NCI-H1048 (cell line): ENCODE data around the gene NEMP2.
"Not testable (repeated sequence)": the region's sequence is repeated elsewhere in the genome, so short reads cannot be mapped to it uniquely, and the experiment has no call there.

Experiments
- DNase-seq: peaks from one replicate; lab custom pipeline; 2025; lab: John Stamatoyannopoulos, UW

NEMP2 gene

GRCh38 chr2:190526105-190526750 lies 8.3 kb downstream of the NEMP2 start:
- no peak for DNase-seq

- DNase-seq = no peak
Measured at GRCh38 chr2:190524928-190525327, 9.6 kb downstream of the NEMP2 start.

GRCh38 chr2:190519975-190520767 lies 14.4 kb downstream of the NEMP2 start:
- no peak for DNase-seq

DNA sequence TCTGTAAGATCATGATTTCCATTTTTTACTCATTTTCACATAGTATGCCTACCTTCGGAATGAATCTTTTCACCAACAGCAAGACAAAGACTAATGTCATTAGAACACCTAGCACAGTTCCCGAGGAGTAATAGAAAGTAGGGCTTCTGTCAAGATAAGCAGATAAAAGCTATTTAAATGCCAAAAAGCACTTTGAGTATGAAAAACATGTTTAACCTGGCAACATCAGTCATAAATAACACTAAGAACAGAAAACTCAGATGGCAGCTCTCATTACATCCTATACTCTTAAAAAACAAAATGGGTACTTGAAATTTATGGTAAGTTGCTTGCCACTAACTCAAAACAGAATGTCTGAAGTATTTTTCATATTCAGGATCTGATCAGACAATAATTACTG lies 17.1 kb downstream of the NEMP2 start:
- no peak for DNase-seq

GRCh38 chr2:190515687-190516086 lies 18.8 kb downstream of the NEMP2 start:
- DNase-seq = no peak

DNA sequence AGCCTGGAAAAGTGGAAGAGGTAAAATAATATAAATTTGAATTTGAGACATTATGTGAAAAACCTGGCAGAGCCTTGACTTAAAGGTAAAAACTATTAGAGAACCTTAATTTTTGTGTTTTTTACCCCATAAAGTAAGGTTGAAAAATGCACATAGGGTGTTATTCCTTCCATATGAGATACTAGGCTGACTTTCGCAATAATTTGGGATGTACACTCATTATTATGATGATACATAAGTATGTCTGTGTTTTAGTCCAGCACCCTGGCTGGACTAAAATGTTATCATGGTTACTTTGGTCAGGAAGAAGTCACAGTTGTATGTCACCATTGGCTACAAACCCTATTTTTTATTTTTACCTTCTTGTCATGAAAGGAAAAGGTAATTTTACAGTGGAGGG lies 19.8 kb downstream of the NEMP2 start:
- no peak for DNase-seq

DNA sequence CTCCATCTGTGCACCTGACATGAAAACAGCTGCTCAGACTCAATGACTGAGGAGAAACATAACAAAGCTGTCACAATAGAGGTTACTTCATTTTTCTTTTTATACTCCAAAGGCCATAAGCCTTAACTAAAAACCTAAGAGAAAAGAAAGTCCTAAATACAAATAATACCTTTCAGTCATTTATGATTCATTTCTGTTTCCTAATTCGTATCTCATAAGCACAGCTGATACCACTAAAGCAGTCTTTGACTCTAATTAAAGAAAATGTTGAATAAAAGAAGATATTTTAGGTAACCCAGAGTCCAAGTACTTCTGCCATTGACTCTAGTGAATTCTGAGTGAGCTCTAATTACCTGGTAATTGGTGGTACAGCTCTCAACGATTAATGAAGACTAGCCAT lies 20.6 kb downstream of the NEMP2 start:
- DNase-seq = no peak

DNA sequence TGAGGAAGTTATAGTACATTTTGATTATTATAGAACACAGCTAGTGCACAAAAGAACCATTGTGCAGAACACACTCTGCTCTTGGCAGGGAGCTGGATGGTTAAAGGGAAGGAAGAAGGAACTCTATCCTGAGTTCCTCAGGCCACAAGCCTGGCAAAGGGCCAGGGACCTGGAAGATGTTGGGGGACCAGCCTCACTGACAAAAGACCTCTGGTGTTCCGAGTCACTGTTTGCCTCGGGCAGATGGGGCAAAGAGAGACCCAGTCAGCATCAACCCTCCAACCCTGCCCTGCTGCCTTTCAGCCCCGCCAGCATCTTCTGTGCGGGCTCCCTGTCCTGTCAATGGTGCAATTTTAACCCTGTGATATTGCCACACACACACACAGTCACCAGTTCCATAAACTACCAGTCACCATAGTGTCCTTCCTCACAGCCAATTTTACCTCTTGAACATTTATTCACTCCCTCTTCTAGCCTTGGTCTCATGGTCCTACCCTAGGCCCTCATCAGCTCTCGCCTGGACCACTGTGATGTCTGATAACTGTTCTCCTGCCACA lies 21.9 kb downstream of the NEMP2 start:
- no peak for DNase-seq

- no peak for DNase-seq
Measured at GRCh38 chr2:190511104-190511503, 23.4 kb downstream of the NEMP2 start.

- DNase-seq = not testable (repeated sequence)
Measured at GRCh38 chr2:190509895-190510294, 24.6 kb downstream of the NEMP2 start.

- DNase-seq = no peak
Measured at GRCh38 chr2:190507135-190507534, 27.4 kb downstream of the NEMP2 start.

DNA sequence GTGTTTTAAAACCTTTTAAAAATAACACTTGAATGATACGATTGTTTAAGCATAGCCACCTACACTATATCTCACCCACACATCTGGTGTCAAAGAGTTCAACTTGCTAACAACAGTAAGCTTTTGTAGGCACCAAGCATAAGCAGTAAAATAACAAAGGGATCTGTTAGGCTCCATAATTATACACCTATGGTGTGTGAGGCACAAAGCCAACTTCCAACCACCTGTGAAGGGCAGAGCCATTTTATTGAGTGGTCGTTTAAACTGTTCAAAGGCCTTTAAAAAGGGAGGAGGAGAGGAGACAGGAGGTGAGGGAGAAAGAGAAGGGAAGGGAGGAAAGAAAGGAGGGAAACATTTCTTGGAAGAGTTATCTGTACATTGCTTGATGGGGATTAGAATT lies 27.9 kb downstream of the NEMP2 start:
- no peak for DNase-seq

GRCh38 chr2:190505696-190506095 lies 28.8 kb downstream of the NEMP2 start:
- DNase-seq = no peak

DNA sequence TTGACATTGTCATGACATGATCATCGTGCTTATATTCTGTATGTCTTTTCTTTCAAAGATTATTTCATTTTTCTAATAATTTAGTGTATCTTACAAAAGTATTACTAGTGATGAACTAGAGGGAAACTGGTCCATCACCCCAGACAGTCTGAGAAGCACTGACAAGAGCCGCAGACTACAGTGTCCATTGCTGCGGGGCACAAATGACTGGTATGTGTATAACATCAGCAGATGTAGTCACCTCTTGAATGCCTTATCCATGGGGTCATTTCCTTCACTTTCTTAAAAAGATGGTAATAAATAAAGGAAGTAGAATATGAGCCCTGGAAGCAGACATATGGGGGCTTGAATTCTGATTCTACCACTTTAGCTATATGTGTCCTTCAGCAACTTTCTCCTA lies 29.6 kb downstream of the NEMP2 start:
- no peak for DNase-seq

DNA sequence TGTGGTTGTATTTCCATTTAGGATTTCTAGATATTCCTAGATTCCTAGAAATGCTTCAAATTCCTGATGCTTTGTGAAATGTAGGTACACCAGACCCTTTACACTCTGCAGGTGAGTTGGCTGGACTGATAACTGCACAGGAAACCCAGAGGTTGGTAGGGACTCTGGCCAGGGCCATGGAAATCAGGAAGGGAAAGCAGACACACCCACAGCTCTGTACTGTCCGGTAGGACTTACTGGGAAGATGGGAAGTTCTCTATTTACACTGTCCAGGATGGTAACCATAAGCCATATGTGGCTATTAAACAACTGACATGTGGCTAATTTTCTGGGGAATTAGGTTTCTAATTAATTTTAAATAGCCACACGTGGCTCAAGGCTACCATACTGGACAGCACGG lies 31.4 kb downstream of the NEMP2 start:
- no peak for DNase-seq

DNA sequence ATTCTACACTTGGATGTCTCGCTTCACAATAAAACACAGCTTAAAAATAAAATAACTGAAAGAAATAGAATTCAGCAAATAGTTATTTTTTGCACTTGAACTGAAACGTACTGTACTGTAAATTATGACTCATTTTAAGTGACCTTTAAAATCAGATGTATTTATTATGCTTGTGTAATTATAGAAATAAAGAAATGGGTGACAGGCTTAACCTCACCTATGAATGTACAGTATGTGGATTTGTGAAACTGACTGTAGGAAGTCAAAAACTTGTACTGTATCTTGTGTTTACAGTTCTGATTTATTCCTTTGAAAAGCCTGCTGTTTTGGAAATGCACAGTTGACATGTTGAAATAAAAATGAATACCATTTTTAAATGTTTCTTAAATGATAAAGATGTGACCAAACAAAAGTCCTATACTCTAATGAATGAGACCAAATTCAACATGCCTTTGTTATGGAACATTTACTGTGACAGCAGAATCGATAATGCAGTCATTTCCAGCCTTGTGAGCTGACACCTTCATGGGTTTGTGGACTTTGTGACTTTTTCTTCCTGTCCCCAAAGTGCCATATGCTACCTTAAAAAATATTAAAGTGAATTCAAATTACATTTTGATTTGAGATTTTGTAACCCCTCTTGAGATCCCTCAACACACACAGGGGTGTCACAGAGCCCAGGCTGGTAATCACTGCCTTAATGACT lies 32.7 kb downstream of the NEMP2 start:
- DNase-seq = no peak

GRCh38 chr2:190501231-190501630 lies 33.3 kb downstream of the NEMP2 start:
- DNase-seq = no peak

GRCh38 chr2:190500054-190500502 lies 34.4 kb downstream of the NEMP2 start:
- no peak for DNase-seq

DNA sequence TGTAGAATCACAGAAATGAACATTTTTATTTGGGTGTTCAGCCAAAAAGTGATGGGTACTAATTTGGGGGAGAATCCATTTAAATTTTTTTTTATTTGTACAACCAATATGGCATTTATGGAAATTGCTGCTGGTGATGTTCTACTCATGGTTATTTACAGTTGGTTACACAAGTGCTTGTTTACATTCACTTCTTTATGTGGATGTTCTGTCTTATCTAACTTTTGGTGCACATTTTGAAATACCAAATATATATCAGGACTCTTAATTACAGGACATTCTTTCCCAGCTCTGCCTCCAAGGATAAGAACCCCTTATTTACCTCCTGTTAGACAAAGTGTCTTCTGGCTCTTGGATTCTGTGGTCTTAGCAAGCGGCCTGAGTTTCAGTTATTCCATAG lies 35.2 kb downstream of the NEMP2 start:
- no peak for DNase-seq

GRCh38 chr2:190497428-190497827 lies 37.1 kb downstream of the NEMP2 start:
- DNase-seq = no peak

DNA sequence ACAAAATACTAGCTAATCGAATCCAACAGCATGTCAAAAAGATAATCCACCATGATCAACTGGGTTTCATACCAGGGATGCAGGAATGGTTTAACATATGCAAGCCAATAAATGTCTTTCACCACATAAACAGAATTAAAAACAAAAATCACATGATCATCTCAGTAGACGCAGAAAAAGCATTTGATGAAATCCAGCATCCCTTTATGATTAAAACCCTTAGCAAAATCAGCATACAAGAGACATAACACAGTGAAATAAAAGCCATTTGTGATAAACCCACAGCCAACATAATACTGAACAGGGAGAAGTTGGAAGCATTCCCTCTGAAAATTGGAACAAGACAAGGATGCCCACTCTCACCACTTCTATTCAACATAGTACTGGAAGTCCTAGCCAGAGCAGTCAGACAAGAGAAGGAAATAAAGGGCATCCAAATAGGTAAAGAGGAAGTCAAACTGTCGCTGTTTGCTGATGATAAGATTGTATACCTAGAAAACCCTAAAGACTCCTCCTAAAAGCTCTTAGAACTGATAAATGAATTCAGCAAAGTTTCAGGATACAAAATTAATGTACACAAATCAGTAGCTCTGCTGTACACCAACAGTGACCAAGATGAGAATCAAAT lies 39.8 kb downstream of the NEMP2 start:
- DNase-seq = not testable (repeated sequence)

DNA sequence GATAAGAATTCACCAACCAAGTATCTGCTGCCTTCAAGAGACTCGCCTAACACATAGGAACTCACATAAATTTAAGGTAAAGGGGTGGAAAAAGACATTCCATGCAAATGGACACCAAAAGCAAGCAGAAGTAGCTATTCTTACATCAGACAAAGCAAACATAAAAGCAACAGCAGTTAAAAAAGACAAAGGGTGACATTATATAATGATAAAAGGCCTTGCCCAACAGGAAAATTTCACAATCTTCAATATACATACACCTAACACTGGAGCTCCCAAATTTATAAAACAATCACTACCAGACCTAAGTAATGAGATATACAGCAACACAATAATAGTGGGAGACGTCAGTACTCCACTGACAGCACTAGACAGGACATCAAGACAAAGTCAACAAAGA lies 41.4 kb downstream of the NEMP2 start:
- no peak for DNase-seq
